GM19395 (cell line): ENCODE results near the gene POLN.
"Not testable (repeated sequence)": the region's sequence is repeated elsewhere in the genome, so short reads cannot be mapped to it uniquely, and the experiment has no call there.

Experiments
- ATAC-seq: cut with Tn5 transposase; IDR thresholded peaks from one replicate; pipeline ENCODE4 v1.9.1; 2021; ENCODE audit warnings: mild to moderate bottlenecking, moderate library complexity; ENCODE audit not compliant: unreplicated experiment

Gene POLN

GRCh38 chr4:2172161-2172560 lies 69.8 kb downstream of the POLN start:
- no peak for ATAC-seq

GRCh38 chr4:2168469-2169319 lies 73.2 kb downstream of the POLN start:
- ATAC-seq = no peak

- ATAC-seq = no peak
Measured at GRCh38 chr4:2166253-2166652, 75.7 kb downstream of the POLN start.

- ATAC-seq = no peak
Measured at GRCh38 chr4:2165391-2165790, 76.5 kb downstream of the POLN start.

GRCh38 chr4:2163311-2163821 lies 78.6 kb downstream of the POLN start:
- ATAC-seq = no peak

DNA sequence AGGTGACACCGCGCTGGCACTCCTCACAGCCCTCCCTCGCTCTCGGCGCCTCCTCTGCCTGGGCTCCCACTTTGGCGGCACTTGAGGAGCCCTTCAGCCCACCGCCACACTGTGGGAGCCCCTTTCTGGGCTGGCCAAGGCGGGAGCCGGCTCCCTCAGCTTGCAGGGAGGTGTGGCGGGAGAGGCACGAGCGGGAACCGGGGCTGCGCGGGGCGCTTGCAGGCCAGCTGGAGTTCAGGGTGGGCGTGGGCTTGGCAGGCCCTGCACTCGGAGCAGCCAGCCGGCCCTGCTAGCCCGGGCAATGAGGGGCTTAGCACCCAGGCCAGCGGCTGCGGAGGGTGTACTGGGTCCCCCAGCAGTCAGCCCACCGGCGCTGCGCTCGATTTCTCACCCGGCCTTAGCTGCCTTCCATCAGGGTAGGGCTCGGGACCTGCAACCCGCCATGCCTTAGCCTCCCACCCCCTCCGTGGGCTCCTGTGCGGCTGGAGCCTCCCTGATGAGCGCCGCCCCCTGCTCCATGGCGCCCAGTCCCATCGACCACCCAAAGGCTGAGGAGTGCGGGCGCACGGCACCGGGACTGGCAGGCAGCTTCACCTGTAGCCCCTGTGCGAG lies 80.7 kb downstream of the POLN start:
- not testable (repeated sequence) for ATAC-seq

DNA sequence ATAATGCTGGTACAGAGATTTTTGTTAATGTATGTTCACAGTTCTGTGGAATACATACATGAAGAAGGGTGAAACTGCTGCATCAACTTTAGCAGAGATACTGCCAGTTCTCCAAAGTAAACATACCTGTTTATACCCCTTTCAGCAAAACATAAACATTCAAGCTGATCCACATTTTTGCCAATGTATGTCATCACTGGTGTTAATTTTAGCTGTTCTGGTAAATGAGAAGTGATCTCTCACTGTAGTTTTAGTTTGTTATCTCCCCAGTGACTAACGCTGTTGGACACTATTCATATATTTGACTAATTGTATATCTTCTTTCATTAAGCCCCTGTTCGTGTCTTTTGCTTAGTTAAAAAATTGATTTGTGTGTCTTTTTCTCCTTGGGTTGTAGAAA lies 82.0 kb downstream of the POLN start:
- ATAC-seq = no peak

DNA sequence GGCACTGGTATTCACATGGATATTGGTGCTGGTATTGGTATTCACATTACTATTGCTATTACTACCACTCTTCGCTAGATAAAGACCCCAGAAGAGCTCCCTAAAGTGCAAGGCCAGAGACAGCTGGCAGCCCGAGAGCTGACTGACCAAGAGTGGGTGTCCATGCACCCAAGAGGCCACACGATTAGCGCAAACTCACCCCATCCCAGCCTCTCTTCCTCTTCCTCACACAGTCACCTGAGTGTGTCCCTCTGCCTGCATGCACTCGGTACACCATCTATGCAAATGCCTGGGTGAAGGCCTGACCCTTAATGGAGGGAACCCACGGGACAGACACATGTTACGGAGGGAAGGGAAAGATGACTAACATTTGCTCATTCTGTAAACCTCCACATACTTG lies 86.7 kb downstream of the POLN start:
- no peak for ATAC-seq

DNA sequence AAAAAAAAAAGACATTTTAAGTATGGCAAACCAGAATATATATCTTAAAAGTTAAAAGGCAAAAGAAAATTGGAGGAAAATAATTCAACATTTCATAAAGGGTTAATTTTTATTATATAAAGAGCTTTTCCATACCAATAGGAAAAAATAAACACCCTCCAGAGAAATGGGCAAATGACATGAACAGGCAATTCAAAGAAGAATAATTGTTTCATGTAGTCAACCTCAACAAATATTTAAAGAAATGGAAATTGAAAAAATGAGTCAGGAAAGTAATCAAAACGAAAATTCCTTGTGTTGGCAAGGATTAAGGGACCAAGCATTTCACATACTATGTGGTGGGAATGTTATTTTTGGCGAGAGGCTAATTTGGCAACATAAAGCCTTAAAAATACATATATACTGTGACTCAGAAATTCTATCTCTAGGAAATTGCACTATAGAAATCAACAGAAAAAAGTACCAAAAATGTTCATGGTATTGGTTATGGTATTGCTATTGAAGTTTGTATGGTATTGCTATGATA lies 87.6 kb downstream of the POLN start:
- ATAC-seq = no peak

GRCh38 chr4:2151544-2151943 lies 90.4 kb downstream of the POLN start:
- no peak for ATAC-seq

DNA sequence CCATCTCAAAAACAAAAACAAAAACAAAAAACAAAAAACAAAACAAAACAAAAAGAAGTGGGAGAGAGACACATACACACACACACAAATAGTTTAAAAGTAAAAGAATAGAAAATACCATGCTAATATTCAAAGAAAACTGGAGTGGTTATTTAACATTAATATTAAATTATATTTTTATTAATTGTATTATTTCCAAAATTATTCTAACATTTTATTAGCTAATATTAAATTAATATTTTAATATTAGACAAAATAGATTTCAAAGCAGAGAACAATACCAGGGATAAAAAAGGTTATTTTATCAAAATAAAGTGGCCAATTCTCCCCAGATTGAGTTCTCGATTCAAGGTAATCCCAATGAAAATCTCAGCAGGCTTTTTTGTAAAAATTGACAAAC lies 91.8 kb downstream of the POLN start:
- no peak for ATAC-seq

- no peak for ATAC-seq
Measured at GRCh38 chr4:2142630-2143427, 99.1 kb downstream of the POLN start.

- no peak for ATAC-seq
Measured at GRCh38 chr4:2141762-2142451, 100.0 kb downstream of the POLN start.

DNA sequence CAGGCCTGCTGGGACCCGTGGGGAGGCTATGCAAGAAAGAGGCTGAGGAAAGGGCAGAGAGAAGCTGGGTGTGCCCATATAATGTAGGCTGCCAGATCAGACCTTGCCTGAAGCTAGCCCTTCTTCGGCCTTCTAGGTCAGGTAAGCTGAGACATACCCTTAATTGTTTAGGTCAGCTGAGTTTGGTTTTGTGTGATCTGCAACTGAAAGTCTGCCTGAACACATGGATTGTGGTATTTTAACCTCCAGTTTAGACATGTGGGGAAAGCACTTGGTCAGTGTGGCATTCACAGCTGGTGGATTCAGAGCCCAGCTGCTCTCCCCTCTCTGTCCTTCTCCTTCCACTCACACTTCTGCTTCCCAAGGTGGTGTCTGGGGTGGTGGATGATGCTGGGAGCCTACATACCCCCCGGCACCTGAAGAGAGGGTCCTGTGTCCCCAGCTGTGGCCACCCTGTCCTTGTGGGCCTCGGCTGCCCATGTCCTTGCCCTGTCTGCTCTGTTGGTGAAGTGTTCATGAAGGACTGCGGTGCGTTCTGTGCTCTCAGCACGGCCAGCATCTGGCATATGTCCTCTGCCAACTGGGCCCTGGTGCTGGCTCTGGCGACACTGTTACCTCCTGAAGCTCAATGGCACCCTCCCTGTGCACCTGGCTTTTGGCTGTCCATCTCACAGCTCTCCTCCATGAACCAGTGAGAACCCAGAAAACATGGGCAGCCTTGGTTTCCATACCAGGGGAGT lies 100.7 kb downstream of the POLN start:
- no peak for ATAC-seq

- ATAC-seq = no peak
Measured at GRCh38 chr4:2138846-2139500, 102.9 kb downstream of the POLN start.

DNA sequence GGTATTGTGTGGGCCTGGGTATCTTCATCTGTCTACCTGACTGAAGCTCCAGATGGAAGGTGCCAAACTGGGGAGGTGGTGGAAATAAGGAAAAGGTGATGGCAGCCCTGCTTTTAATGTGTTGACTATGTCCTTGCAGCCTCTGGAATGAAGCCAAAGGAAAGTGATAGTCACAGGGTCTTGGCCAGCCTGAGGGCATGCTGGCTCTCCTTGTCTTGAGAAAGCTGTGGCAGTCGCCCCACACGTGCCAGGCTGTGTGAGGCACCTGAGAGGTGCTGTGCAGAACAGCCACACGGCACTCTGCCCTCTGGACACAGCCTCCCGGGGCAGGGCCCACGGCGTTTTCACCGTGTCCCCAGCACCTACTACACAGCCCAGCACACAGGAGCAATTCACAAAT lies 105.2 kb downstream of the POLN start:
- ATAC-seq = no peak

DNA sequence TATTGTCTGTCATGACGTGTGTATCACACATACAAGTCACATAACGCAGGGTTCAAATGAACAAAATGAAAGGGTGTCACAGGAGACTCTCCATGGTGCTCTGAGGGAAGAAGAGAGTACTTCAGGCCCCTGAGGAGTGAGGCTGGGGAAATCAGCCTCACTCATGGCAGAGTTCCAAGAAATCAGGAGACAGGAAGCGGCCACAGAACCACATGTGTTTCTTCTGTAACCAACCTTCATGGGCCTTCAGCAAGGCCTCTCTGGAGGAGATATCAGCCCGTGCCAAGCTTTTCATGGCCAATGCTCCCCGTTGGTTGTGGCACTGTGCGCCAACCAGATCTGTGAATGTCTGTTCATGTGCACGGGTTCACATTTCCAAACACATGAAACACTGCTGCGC lies 106.8 kb downstream of the POLN start:
- ATAC-seq = no peak

- ATAC-seq = no peak
Measured at GRCh38 chr4:2132438-2132837, 109.5 kb downstream of the POLN start.

DNA sequence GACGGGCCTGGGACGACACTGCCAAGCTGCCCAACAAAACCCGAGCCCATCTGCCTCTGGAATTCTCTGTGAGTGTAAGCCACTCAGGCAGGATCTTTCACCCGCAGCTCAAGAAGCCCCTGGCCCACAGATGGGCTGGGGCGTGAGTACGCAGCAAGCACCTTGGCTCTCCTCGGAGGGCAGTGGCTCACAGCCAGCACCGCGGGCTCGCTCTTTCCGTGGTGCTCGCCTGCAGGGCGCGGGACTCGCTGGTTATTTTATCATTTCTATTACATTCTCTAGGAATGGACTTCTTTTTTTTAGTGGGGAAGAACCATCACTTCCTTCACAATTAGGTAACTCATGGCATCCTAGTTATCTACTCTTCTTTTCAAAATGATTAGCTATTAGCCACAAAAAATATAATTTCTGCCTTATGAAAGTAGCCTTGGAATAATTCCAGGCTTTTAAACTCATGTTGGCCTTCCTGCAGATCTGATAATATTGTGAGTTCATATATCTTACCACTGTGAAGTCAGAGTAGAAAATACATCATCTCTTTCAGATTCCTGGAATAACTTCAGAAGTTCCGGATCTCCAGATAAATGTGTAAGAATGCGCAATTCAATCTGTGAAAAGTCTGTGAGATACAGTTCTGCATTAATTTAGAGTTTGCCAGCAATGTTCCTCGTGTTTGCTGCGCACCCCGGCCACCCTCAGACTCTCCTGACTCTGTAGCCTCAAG lies 114.2 kb downstream of the POLN start:
- no peak for ATAC-seq
